GM21576 (cell line): ENCODE results near the gene TM4SF1.
A peak's percentile ranks its signal among the peaks of the same experiment; 100 is the strongest.
"Not testable (repeated sequence)": the region's sequence is repeated elsewhere in the genome, so short reads cannot be mapped to it uniquely, and the experiment has no call there.

Source experiments
- ATAC-seq: cut with Tn5 transposase; IDR thresholded peaks from one replicate; pipeline ENCODE4 v1.9.1; 2021; ENCODE audit warnings: mild to moderate bottlenecking, moderate library complexity; ENCODE audit not compliant: unreplicated experiment

TM4SF1 gene

DNA sequence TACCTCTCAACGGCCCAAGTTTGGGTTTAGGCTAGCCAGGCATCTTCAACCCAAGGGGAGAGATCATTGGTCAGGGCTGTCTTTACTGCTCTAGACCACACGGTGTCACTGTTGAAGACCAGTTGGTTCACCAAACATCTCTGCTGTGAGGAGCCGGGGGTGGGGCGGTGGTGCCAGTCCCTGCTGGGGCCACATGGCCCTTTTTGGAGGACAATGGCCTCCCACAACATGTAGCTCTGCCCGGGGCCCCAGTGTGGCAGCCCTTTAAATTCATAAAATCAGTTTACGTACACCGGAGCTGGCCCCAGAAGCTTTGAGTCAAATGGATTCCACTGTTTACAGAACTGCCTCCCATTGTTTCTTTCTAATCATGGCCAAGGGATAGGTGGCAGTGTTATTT is 24.9 kb downstream of the TM4SF1 start:
- ATAC-seq, result peak; percentile 95

DNA sequence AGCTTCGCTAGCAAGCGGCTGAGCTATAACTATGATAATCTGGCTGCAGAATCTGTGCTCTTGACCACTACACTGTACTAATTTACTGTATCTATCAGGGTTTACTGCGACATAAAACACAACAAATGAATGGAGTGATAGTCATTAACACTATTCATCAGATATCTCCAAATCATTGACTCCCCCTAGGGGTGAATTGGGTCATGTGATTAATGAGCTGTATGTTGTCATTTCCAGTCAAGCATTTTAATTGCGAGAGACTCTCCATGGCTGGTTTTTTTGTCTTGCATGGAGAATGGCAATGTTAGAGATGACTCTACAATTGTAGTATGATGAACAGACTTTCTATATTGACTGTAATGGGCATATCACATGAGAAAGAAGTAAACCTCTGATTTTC is 33.5 kb downstream of the TM4SF1 start:
- ATAC-seq, result no peak

DNA sequence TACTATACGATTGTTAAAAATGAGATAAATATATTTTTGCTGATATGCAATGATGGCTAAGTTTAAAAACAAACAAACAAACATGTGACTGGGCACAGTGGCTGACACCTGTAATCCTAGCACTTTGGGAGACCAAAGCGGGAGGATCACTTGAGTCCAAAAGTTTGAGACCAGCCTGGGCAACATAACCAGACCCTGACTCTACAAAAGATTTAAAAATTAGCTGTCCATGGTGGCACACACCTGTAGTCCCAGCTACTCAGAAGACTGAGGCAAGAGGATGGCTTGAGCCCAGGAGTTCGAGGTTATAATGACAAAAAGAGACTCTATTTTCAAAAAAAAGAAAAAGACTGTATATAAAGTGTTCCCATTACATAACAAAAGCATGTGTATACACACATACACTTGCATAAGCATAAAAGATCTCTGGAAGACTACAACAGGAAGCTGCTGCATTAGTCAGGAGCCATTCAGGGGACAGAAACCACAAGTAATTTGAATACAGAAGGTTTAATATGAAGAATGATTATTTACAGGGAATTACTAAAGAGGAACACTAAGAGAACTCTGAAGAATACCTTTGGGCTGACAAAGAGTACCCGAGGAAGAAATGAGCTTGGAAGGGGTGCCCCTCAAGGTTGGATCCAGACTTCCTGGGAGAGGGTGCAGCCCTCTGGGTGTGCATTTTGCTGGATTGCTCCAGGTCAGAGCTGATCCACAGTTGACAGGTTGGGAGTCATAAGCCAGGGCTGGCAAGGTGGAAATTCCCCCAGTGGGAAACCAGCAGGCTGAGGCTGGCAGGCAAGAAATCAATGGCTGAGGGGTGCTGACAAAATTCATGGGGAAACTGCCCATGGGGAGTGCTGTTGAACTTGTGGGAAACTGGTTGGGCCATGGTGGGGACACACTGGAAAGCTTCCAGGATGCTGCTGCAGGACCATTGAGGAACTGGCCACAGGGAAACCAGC is 34.8 kb downstream of the TM4SF1 start:
- no peak for ATAC-seq

DNA sequence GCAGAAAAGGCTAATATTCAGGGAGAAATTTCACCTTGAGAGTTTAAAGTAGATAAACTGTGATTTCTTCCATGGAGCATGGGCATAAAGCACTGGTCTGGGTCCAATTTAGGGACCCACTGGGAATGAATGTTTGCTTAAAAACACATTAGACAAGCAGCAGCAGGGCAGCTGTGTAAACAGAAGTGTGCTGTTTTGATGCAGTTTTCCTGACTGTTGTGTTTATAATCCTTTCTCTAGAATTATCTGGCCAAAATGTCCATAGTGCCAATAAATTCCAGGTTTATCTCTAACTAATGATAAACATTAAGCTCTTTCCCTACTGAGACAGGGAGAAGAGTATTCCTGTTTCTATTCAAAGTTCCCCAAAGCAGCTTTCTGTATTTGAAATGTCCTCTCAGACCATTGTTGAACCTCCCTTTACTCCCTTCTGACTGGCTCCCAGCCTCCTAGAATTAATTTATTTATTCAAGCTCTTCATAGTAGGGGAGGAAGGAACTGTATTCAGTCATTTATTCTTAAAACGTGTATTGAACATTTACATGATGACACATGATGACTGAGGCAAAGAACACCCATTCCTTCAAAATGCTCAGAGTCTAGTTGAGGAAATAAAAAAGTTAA is 37.0 kb downstream of the TM4SF1 start:
- ATAC-seq, result no peak

DNA sequence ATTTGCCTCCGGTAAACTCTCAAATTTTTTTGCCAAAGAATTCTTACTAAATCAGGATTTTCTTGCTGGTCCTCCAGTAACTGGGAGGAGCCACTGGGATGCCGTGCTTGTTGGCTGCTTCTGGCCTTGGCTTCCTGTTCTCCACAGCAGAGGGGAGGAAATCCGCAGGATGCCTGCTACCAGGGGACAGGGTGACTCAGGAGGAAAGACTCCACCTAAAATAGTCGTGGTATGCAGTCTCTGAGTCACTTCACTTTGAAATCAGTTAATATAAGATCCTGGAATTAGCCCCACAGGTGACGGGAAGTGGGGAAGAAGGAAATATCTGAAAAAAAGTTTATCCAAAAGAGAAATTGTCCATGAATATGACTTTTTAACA is 37.5 kb downstream of the TM4SF1 start:
- no peak for ATAC-seq

DNA sequence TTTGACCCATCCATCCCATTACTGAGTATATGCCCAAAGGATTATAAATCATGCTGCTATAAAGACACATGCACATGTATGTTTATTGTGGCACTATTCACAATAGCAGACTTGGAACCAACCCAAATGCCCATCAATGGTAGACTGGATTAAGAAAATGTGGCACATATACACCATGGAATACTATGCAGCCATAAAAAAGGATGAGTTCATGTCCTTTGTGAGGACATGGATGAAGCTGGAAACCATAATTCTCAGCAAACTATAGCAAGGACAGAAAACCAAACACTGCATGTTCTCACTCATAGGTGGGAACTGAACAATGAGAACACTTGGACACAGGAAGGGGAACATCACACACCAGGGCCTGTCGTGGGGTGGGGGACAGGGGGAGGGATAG is 40.0 kb downstream of the TM4SF1 start:
- ATAC-seq, result not testable (repeated sequence)

DNA sequence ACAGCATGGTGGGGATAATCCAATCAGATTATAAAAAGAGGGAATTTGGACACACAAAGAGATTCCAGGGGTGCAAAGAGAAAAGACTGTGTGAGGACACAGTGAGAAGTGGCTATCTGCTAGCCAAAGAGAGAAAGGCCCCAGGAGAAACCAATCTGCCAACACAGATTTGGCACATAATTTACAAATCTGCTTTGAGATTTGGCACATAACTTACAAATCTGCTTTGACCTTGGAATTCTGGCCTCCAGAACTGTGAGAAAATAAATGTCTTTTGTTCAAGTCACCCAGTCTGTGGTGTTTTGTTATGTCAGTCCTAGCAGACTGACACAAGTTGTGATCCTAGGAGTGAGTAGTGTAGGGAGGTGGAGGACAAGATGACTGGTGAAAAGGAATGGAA is 40.5 kb downstream of the TM4SF1 start:
- ATAC-seq, result no peak

DNA sequence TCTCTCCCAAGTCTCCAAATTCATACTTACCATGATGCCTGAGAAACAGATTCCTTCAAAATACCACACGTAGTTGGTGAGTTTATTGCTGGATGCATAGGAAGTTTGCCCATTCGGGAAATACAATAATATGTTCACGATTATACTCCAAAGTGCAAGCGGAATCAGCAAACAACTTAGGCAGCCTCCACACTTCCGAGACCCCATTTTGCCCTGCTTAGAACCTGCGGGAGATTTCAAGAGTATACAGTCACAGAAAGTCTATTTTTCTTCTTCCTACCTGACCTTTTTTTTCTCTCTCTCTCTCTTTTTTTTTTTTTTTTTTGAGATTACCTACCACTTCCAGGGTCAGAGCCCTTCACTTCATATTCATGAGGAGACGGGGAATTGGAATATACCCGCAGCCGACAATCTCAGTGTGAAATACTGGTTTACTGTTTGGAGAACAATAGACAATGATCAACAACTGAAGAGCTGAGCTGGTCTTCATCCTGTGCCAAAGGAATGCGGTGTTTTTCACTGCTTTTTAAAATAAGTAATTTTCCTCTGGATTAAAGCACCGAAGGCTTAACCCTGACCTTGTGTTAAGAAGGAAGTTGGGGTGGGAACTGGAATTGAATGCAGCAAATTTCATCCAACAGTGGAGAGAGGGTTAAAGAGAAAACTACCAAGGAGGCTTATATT is 44.1 kb downstream of the TM4SF1 start, which contains the start of gene TM4SF18:
TM4SF18 (minus strand) TSS at position 461 of the 684 bp plus-strand sequence; CDS start at position 207, 254 bp downstream.
- ATAC-seq, result no peak

DNA sequence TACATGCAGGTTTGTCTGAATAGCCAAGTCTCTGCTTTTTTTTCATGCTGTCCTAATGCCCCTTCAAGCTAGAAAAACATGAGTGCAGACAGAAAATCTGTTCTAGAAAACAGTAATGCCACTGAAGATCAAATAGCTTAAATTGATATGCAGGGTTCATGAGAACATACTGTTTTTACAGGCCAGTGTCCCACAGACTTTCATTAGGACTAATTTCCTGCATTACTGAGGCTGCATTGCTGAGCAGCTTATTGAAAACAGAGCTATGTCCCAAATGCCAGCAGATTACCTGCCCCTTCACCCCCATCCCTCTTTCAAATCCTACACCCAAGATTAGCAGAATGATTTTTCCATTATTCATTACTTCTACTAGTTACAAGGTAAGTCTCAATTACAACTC is 44.7 kb downstream of the TM4SF1 start:
- no peak for ATAC-seq

DNA sequence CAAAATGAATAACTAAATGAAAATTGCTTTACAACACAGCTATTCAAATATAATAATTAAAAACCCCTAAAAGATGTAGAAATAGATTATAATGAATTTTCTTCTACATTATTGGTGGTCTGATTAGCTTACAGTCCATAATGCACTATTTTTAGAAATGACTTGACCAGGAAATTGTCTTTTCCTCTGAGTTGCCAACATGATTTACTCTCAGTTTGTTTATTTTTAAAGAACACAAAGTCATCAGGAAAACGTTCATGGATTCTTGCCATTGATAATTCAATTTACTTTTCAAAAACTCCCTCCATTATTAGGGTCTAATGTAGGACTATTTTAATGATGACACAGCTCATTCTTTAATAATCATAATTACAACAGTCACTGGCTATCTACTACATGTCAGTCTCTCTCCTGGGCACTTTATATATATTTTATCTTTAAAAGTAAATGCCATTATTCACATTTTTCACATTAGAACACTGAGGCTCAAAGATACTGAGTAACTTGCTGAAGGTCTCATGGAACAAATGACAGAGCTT is 45.2 kb downstream of the TM4SF1 start:
- ATAC-seq, result no peak

DNA sequence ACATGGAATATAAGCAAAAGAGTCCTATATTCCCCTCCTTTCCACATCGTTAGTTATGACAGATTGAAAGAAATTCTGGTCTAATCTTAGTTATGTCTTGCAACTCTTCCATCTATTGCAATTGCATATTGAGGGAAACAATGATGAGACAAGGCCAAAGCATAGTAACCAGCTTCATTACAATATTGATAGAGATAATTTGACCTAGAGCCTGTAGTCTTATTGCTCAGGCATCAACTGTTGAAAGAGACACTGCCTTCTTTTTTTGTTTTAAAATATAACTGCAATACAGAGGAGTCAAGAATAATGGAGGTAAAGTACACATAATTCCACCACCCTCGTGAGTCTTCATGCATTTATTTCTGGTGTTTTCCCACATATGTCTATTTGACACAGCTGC is 46.1 kb downstream of the TM4SF1 start:
- ATAC-seq, result no peak

DNA sequence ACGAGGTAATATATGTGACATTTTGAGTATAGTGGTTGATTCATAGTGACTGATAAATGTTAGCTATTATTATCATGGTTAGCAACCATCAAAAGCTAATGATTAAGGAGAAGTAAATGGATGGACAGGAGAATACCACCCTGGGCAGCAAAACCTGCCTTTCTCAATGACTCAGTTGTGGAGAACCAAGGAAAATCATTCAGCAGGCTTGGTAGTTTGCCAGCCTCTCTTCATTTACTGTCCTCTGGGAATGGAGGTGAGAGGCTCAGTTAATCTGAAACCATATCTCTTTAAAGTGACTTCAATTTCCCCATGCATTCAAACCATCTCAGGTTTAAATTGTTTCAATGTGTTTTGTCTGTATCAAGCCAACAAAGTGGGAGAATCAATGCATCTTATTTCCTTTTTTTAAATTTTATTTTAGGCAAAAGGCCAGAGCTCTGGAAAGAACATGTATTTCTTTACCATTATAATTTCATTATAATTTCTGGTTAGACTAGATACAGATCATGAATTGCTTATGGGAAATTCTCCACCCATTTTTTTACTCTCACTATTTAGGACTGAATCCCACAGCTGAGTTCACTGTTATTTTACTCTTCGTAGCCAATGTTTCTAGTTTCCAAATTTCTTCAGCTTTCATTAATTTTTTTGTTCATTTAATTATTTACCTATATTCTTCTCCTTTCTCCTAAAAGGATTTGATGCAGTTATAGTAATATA is 46.7 kb downstream of the TM4SF1 start:
- no peak for ATAC-seq

DNA sequence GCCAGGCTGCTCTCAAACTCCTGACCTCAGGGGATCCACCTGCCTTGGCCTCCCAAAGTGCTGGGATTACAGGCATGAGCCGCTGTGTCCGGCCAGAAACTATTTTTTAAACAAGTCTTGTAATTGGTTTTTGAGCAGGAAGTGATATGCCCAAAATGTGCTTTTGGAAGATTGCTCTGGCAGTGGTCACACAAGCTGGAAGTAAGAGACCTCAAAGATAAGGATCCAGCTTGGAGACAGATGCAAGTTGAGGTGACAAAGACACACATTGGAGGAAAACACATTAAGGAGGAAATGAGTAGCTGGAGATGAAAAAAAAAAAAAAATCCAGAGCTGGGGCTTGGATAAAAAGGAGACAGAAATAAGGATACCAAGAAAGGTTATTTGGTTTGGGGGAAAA is 50.3 kb downstream of the TM4SF1 start:
- ATAC-seq, result no peak

DNA sequence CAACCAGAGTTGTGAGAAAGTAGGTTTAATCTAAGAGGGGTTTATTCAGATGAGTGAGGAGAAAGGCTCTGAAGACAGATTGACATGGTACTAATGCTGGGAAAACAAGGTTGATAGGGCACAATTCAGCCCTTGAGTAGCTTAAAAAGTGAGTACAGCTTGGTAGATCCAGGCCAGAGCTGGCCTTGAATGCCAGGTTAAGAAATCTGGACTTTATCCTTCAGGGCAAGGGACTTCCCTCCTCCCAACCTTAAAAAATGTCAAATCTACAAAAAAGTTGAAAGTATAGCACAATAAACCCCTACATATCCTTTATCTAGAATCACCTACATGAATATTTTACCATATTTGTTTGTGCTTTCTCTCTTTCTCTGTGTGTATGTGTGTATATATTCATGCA is 51.9 kb downstream of the TM4SF1 start:
- ATAC-seq, result no peak

DNA sequence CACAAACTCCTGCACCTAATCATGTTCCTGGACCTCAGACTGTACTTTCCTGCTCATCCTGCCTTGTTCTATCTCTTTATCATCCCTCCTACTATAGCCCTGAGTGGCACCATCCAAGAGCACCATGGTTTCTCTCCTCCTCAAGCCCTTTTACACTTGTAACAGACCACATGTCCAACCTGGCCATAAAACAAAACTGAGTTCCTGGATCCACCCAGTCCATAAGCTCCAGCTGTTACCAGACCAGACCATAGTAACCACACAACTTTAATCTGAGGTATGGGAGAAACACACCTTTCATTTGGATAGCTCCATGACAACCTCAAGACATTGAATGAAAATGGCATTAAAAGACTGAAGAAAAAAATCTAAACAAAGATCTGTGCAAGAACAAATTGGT is 53.1 kb downstream of the TM4SF1 start:
- no peak for ATAC-seq

DNA sequence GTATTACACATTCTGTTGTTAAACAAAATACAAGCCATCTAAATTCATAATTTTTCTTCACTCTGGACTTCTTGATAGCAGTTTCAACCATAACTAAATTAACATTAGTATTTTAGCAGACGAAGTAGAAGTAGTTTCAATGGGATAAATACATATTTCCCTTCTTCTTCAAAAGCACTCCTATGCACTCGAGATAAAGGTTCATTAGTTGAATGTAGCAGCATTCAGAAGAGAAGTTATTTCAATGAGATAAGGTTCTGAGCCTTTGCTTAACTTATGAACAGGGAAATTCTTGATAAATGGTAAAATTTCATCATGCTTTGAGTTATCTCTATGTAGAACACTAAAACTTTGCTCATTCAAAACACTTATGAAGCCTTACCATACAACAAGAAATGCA is 55.8 kb downstream of the TM4SF1 start:
- ATAC-seq, result no peak

DNA sequence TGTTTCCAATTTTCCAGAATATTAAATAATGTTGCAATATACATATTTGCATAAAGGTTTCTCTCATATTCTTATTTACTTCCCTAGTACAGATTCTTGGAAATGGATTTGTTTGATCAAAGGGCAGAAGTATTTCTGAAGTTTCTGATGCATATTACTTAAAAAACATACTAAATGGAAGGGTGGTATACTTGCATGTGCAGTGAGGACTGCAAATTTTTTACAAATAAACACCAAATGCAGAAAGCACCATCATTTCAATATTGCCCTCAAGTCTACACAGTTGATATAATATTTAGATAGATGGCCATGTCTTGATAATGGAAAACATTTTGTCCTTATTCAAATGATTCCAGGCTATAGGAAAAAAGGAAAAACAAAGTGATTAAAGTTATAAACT is 56.3 kb downstream of the TM4SF1 start:
- ATAC-seq, result no peak

DNA sequence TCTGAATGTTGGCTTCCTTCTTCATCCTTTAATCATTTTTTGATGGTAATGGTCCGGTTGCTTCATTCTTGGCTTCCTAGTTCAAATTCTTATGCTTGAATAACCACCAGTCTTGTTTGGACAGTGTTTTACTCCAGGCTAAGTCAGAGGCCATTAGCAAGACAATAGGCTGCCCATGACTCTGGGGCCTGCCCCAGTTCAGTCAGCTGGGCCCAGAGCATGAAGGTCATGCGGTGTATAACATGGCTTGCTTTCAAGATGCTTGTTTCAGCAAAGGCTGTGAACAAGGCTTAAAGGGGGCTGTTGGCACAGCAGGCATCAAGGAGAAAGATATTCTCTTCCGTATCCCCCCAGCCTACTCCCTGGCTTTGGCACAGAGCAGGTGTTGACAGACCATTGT is 57.7 kb downstream of the TM4SF1 start:
- no peak for ATAC-seq
